Inflammatory macrophage treated with lipopolysaccharide for 1 hour (primary cell): ENCODE results near the gene CAST.

Source experiments
- DNase-seq, 2 donors: peaks; one replicate each; pipeline ENCODE4 v3.0.0-alpha.2; 2020 to 2022

The CAST gene

DNA sequence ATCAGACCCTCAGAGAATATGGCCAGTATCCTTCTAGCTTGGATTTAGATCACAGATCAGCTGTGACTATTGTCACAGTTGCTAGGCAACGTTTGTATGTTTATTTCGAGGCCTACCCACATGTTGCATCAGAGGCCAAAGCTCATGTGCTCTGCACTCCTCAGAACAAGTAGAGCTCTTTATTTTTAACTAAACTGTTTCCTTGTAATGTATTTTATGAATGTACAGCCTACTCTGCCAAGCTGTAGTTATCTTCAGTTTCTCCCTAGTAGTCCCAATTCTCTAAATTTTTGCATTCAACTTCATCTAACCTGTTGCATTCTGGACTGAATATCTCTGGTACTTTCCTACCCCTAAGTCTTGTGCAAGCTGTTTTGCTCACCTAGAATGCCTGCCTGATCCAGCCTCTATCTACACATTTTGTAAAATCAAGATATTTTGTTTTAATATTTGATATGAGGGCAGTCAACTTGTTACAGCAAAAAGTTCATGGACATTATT lies 52.8 kb downstream of the CAST start:
- peak; percentile 64 to 77 for DNase-seq

DNA sequence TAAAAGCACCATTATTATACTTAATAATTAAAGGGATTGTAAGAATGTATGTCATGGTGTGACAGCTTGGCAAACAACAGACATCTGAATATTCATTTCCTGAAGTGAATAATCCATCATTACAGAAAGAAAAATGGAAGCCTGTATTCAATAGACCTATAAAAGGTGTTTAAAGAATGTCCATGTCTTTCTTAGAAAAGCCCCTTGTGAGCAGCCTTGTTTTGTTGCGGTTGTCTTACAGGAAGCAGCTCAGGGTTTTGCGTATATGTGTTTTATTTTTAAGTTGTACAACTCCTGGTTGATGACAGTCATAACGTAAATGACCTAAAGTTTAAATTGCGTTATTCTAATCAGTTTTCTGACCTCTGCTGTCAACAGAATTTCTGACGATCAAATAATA lies 53.8 kb downstream of the CAST start:
- DNase-seq: no peak

DNA sequence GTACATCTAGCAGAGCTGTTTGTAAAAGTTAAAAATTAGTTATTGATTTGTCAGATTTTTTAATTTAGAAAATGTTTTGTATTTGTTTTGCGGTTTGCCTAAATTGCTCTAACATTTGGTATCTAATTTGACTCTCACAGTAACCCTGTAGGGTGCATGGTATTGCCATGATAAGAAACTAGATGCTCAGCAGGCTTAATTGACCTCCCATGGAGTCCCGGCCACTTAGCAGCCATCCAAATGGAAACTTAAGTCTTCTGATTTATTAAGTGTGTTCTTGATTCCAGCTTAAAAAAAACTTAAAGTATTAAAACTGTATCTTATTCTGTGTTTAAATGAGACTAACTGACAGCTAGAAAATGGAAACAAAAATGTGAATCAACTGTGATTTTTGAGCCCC lies 54.5 kb downstream of the CAST start:
- DNase-seq: no peak

DNA sequence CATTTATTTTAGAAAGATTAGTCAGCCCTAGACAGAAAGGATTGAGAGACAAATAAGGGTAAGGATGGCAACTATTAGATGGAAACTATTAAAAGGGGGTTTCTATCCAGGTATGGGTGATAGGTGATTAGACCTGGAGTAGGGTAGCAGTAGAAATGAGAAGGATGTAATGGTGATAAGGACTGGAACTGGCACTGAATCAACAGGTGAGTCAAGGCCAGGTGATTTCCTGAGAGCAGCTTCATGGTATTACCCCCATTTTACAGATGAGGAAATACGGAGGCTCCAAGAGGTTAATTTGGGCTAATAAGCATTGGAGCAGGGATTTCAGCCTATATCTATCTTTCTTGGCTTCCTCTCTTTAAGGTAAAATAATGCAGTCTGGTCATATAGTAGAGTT lies 55.7 kb downstream of the CAST start:
- no peak for DNase-seq

DNA sequence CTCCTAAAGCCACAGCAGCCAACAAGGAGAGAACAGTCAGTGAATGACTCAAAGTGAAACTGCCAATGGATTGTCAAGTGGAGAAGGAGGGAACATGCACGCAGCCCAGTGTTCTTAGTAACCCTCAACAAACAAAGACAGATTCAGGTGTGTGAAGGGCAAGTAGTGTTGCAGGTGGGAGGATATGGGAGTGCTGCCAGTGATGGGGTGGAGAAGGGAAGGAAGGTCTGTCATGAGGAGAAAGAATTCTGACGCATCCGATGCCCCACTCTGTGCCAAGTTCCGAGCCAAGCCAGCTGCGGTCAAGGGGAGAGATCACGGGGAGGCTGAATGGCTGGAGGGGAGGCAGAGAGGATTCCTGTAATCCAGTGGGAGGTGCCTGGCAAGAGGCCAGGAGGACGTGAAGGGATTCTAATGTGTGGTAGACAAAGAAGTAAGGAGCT lies 56.5 kb downstream of the CAST start:
- no peak for DNase-seq

DNA sequence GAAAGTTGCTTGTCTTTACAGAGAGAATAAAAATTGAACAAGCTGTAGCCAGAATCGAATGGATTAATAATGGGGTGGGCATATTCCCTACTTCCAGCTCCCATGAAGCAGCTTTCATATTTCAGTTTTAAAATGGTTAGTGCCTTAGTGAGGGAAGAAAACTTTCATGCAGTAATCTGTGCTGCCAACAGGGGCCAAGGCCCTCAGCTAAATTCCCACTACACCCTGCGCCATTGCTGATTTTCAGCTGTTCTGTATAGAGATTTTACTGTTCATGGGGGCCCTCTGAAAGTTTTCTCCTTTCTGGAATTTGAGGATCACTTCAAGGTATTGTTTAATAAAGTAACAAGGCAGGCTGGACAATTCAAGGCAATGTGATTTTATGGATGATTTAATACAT lies 58.2 kb downstream of the CAST start:
- DNase-seq: no peak

DNA sequence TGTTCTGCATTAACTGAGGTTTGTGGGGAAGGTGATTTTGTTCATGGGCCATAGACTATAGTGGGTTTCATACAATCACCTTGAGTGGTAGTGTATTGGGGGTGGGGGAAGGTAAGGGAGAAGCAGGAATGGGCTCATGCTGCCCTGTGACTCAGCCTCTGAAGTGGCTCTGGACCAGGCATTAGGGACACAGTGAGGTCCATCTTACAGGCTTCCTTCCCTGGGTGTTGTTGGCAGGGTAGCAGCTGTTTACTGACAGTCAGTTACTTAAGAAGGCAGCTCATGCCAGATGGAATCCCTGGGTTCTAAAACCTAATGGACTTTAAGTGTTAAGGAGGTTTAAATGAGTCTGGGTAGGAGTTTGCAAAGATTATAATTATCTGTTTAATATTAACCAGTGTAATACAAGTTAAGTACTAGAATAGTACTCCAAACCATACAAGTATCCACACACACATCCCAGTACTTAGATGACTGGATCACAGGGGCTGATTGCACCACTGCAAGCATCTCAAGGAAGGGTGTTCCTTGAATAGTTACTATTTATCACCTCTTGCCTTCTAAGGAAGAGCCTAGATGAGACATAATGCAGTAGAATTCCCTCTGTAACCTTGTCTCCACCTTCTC lies 59.3 kb downstream of the CAST start:
- no peak for DNase-seq

DNA sequence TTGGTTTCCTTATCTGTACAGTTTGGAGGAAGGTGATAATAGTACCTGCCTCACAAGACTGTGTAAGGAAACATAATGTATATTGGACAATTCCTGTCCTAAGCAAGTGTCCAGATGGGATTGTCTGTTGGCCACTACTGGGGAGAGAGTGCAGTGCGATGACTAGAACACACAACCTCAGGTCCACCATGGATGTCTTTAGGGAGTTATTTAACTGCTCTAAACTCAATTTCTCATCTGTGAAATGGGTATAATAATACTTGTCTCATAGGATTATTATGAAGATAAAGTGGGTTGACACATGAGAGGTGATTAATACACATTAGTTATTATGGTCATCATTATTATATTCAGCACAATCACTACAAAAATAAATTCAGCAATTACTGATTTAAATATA lies 63.1 kb downstream of the CAST start:
- no peak for DNase-seq

DNA sequence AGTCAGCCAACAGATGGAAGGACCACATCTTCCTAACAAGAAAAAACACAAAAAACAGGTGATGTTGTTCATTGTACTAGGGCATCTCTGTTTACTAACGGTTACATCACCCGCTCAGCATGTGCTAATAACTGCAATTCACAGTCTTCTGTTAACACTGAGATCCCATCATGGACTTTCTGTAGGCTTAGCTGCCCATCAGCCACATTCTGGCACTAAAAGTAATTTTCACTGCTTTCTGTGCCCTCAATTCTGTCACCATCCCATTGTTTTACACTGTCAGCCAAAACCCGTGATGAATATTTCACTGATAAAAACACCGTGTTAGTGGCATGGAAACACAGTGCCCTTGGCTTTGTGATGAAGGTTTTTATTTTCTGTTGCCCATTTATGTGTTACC lies 64.6 kb downstream of the CAST start:
- DNase-seq: no peak

DNA sequence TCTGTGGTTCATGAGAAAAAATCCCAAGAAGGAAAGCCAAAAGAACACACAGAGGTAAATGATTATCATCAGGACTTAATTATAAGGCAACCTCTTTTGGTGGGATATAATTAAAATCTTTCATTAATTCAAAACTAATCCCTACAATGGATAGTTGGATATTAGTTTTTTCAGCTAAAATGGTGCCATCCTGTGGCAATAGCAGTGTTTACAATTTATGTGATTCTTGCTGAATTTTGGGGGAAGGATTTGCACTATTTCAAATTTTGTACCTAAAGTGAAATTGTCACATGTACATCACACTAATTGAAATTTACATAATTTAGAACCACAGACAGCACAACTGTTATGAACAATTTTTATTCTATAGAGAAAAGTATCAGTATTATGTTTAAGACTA lies 67.0 kb downstream of the CAST start:
- no peak for DNase-seq

DNA sequence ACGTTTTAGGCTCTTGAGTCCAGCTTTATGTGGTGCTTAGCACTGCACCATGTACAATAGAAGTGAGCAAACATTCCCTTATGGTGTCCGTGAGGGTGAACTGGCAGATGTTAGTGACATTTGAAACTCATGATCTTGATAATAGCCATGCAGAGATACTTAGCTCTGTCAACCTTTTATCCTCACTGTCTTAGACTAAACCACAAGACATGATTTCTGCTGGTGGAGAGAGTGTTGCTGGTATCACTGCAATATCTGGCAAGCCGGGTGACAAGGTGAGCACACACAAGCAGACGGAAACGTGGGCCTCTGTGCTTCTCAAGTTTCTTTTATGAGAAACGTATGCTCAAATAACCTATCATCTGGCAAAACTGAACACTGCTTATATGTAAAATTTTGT lies 68.4 kb downstream of the CAST start:
- no peak for DNase-seq

DNA sequence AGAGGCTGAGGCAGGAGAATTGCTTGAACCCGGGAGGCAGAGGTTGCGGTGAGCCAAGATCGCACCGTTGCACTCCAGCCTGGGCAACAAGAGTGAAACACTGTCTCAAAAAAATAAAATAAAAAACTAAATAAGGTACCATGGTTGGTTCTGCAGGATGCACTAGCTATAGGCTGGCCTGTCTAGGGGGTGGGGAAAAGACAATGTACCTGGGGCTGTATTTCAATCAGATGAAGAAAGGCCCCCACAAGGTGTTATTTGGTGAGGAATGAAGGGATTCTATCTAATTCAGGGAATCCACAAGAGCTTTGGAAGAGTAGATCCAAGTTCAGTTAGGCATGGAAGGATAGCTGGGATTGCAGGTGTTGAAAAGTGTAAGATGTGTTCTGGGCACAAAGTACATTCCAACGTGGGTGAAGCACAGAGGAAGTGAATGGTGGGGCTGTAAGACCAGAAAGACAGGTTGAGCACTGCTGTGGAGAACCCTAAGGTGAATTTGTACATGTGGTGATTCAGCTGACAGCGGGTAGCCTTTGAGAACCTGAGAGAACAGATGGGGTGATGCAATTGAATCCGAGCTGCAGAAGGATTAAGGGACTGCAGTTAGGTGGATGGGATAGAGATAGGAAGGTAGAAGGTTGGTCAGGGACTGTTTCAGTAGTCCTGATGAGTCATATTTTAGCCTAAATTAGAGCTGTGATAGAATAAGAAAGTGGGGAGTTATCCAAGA lies 71.8 kb downstream of the CAST start:
- DNase-seq: no peak

DNA sequence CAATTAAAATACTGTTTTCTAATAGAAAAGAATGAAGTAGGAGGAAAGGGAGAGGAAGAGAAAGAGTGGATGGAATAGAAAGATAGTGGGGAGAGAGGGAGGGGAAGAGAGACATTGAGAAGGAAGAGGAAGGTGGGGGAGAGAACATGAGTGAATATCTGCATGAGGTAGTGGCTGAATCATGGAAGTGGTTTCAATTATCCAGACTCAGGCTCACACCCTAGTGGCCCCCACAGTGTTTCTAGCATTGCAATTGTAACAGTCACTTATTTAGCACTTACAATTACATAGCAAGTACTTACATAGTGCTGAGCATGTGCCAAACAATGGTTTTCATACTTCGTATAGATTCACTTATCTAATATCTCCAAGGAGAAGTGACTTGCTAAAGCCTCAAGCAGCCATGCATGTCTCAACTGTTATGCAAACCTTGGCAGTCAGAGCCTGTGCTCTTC lies 72.7 kb downstream of the CAST start:
- DNase-seq: no peak

DNA sequence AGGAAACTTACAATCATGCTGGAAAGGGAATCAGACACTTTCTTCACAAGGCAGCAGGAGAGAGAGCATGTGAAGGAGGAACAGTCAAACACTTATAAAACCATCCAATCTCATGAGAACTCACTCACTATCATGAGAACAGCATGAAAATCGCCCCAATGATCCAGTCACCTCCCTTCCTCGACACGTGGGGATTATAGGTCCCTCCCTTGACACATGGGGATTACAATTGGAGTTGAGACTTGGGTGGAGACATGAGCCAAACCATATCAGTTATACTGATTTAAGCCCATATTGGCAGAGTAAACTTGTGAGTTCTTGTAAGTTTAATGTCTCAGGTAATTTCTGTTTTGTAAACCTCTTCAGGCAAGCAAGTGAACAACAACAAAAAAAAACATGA lies 74.8 kb downstream of the CAST start:
- DNase-seq: no peak

DNA sequence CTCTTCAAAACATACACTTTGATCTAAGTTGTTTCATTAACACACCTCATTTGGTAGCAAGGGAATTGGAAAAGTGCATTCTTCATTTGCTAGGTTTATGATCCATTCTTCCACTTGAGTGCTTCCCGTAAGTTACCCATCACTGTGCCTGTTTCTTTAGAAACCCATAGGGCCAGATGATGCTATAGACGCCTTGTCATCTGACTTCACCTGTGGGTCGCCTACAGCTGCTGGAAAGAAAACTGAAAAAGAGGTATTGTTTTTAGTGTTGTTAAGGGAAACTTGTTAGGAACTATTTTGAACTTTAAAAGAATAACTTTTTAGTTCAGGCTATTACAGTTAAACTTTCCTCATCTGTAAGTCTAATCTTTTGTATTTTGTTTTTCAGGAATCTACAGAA lies 78.9 kb downstream of the CAST start:
- DNase-seq: no peak

DNA sequence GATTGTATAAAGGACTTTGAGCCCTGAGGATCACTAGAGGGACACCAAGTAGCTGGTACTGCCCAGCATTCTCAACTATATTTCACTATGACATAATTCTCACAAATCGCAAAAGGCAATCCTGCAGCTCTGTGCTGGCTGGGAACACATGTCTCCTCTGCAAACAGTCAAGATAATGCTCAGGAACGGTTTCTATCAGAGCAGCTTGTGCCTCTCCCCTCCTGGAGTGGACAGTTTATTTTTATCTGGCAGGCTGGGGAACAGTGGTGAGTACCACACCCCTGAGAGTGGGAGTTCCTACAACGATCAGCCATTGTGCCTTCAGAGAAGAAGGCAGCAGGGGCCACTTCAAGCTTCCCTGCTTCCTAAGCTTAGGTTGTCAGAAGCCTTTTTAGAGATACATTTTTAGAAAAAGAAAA lies 79.7 kb downstream of the CAST start:
- no peak for DNase-seq

DNA sequence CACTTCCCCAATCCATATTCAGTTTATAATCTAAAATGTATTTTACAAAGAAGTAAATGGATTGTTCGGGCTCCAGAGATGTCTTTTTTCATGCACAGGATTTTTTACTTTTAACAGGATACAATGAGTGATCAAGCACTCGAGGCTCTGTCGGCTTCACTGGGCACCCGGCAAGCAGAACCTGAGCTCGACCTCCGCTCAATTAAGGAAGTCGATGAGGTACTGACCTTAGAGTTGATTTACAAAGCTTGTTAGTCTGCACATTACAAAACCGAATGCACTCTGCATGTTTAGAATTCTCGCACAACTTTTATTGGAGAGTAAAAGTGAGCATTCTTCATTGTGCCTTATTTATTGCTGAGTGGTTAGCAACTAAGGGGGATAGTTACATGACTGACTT lies 80.4 kb downstream of the CAST start:
- DNase-seq: peak; percentile 18 to 20

DNA sequence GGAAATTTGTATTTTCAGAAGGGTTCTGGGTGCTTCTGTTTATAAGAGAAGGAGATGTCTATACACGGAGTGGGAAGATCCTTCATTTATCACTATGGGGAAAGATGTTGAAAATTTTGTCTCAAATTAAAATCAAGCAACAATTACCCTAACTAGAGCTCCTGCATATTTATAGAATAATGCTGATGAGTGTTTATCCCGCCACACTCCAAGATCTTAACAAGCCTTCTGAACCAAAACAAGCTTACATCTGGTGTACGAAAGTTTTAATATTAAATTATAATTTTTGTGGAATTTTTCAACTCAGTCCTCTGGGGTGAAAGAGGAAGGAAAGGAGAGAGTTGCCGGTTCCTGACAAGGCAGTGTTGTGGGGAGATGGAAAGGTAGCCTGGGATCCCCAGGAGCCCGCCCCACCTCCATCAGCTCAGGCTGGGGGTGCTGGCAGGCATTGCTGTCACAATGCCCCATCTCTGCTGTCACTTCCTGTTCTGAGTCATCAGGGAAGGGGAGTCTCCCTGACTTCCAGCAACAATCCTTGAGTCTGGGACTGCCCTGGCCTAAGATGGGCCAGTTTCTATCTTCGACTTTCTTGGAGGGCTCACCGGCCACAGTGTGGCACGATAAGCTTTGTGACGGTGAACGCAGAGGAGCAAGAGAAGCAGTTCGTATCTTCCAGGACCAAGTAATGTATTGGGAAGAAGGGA lies 81.0 kb downstream of the CAST start:
- DNase-seq: peak; percentile 32 to 35

DNA sequence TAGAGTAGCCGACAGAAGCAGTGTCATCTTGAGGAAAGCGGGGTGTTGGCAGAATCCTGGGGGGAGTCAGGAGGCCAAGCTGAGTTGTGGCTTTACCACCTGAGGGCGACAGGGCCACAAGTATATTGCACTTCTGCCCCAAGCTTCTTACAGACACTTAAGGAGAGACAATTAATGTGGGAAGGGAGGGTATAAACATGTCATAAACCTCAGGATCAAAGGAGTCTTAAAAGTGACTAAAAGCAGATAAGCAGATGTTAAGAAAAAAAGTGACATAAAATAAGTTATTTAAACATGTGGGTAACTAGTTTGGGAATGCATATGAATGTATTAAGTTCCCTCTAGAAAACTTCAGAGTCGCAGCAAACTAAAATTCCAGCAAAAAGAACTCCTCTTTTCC lies 81.6 kb downstream of the CAST start:
- no peak for DNase-seq

DNA sequence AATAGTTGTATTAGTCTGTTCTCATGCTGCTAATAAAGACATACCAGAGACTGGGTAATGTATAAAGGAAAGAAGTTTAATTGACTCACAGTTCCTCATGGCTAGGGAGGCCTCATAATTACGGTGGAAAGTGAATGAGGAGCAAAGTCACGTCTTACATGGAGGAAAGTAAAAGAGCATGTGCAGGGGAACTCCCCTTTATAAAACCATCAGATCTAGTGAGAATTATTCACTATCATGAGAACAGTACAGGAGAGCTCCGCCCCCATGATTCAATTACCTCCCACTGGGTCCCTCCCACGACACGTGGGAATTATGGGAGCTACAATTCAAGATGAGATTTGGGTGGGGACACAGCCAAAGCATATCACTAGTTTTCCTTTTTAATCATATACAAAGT lies 82.0 kb downstream of the CAST start:
- peak; percentile 12 to 29 for DNase-seq

DNA sequence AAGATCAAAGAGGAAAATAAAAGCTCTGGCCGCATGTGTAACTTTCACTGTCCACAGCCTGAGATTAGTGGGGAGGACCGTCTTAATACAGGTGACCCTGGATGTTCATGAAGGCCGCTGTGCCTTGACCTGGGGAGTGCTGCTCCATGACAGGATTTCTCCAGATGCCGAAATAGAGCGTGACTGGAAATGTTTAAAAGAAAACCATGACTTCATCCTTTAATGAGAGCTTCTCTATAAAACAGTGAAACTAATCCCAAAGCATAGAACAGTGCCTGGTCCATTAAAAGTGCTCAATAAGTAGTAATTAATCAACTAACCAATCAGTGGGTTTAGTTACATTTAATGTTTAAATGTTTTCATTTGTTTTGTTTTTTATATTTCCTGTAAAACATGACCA lies 82.8 kb downstream of the CAST start:
- no peak for DNase-seq

DNA sequence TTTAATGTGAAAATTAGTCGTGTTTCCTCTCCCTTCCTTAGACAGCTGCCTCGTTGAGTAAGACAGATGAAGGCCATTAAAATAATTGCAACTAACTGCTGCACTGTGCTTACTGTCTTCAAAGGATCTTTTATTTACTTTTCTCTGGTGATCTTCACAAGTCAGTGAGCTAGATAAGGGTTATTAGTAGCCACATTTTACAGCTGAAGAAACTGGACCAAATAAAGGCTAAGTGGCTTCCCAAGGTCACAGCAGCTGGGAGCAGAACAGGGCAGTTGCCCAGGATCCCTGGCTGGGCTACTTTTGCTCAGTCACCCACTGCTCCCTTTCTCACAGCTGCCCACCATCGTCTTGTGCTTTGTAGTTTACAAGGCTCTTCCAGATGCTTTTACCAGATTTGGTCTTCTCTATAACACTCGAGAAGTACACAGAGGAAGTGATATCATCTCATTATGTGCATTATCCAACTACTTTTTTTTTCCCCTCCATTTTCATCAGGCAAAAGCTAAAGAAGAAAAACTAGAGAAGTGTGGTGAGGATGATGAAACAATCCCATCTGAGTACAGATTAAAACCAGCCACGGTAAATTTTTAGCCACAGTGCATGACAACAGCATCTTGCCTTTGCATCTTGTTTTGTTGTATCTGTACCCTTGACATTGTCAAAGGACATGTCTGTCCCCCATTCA lies 83.8 kb downstream of the CAST start:
- peak; percentile 18 to 21 for DNase-seq

DNA sequence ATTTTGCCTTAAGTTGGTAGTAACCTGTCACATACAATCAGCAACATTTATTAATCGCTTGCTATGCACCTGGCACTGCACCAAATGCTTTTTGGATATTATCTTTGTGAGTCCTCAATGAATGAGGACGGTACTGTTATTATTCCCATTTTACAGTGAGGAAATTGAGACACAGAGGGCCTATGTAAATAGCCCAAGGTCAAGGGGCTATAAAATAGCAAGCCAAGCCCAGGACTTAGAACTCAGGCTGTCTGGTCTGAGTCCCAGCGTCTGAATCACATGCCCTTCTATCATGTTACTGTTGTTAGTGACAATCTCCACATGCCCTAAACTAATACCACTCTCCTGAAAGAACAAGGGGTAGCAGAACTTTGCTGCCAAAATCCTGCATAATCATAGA lies 85.5 kb downstream of the CAST start:
- no peak for DNase-seq
